Left lung (tissue), 10 donors: ENCODE data around the gene LEMD2. TPM values are rescaled to one million over a fixed set of nuclear protein-coding genes. Genes with fewer than 3 reads are reported as not detected.
A peak's percentile ranks its signal among the peaks of the same experiment; 100 is the strongest.

Source experiments
- ATAC-seq: fragments of 200-7000 bp; cut with Tn5 transposase; one replicate; pipeline ENCODE4 v1.9.1; 2020; ENCODE audit warnings: moderate library complexity
- DNase-seq, 4 donors: peaks; one replicate each; pipeline ENCODE4 v3.0.0-alpha.2; 2013 to 2020
- H3K27ac ChIP-seq, 2 donors: fragments of 200-600 bp; sonication (generic) in 1 of 2; one replicate each; pipeline versions ENCODE4 v1.5.0 to v1.8.0; 2020 to 2021
- H3K27me3 ChIP-seq, 2 donors: fragments of 200-600 bp; sonication (generic) in 1 of 2; one replicate each; pipeline versions ENCODE4 v1.5.0 to v1.8.0; 2020 to 2021
- H3K36me3 ChIP-seq, 2 donors: fragments of 200-600 bp; sonication (generic) in 1 of 2; one replicate each; pipeline versions ENCODE4 v1.5.0 to v1.8.0; 2020 to 2021
- H3K4me1 ChIP-seq, 2 donors: fragments of 200-600 bp; one replicate each; pipeline ENCODE4 v1.8.0; 2021
- H3K4me3 ChIP-seq, 2 donors: fragments of 200-600 bp; sonication (generic) in 1 of 2; one replicate each; pipeline versions ENCODE4 v1.5.0 to v1.8.0; 2020 to 2021; ENCODE audit warnings: mild to moderate bottlenecking in 1 of 2
- H3K9me3 ChIP-seq, 2 donors: fragments of 200-600 bp; sonication (generic) in 1 of 2; one replicate each; pipeline versions ENCODE4 v1.5.0 to v1.8.0; 2020 to 2021
- intact Hi-C, 2 donors: fragments of 100-400 bp; cut with DNase I; formaldehyde crosslinking; loops; one replicate each; pipeline versions ENCODE4 v1.11.2 to v1.14.2; 2022
- polyA plus RNA-seq, 6 donors: library from polyadenylated mRNA; unstranded; fragments of 120-200 nt; gene quantifications; one replicate each; pipeline ENCODE4 v1.2.1, GENCODE V29; 2013; ENCODE audit not compliant: insufficient read length in 6 of 6
- total RNA-seq, 2 donors: library from RNA; stranded (reverse); fragmentation: NEBNext Ultra II Directional; extraction: Animal tissue kit (Norgen Biotek cat#: 25700); gene quantifications; one replicate each; pipeline ENCODE4 v1.2.1, GENCODE V29; 2021
- TF ChIP-seq, protein P1 (sequence below), 2 donors: fragments of 200-600 bp; sonication (generic) in 1 of 2; IDR thresholded peaks; one replicate each; pipeline versions ENCODE4 v1.5.0 to v1.8.0; 2021; ENCODE audit warnings: antibody characterized with exemption in 2 of 2
- donor health status: DM: no; HTN: yes; CAD: no.
- donor health status: DM: no; HTN: no; CAD: no.

LEMD2 gene
- total and polyA plus RNA-seq, 8 donors = 47.9 to 80.7 (median 69.6) TPM

DNA sequence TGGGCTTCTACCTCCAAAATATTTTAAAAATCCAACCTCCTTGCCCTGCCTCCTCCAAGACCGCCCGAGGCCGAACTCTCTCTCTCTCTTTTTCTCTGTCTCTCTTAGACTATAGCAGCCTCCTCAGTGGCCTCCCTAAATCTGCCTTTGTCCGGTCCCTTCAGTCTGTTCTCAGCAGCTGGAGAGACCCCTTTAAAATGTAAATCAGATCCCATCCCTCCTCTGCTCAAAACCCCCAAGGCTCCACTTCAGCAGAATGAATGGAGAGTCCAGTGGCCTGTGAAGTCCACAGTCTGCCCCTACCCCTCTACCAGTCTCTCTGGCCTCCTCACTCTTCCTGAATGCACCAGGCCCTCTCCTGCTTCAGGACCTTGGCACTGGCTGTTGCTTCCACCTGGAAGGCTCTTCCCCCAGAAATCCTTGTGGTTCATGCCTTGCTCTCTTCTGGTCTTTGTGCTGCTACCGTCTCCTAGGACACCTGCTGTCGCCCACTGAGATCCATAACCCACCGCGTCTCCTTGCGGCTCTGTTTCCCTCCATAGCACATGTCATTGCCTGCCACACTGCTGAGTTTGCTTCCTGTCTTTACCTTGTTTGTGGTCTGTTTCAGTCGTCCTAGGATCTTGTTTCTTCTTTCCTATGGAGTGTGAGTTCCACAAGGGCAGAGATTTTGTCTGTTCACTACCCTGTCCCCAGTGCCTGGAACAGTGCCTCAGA is 8.9 kb upstream of the LEMD2 start:
- Histone ChIP-seq H3K36me3 (no peaks in the 10 kb centered on the region), H3K27me3 (peaks cover 0 to 66% of the 10 kb centered on the region in 2 donors), H3K9me3 (no peaks in the 10 kb centered on the region), H3K27ac (no peak overlapping the region), H3K4me1 (no peaks in the 10 kb centered on the region), H3K4me3 (no peak overlapping the region)
- DNase-seq = peak in 1 of 4 donors; percentile 15
- no peak for ATAC-seq
- TF ChIP-seq, protein P1, sequence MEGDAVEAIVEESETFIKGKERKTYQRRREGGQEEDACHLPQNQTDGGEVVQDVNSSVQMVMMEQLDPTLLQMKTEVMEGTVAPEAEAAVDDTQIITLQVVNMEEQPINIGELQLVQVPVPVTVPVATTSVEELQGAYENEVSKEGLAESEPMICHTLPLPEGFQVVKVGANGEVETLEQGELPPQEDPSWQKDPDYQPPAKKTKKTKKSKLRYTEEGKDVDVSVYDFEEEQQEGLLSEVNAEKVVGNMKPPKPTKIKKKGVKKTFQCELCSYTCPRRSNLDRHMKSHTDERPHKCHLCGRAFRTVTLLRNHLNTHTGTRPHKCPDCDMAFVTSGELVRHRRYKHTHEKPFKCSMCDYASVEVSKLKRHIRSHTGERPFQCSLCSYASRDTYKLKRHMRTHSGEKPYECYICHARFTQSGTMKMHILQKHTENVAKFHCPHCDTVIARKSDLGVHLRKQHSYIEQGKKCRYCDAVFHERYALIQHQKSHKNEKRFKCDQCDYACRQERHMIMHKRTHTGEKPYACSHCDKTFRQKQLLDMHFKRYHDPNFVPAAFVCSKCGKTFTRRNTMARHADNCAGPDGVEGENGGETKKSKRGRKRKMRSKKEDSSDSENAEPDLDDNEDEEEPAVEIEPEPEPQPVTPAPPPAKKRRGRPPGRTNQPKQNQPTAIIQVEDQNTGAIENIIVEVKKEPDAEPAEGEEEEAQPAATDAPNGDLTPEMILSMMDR (IDR thresholded peaks at IDR 0.05) = no peak
- intact Hi-C loops = no loop called here

DNA sequence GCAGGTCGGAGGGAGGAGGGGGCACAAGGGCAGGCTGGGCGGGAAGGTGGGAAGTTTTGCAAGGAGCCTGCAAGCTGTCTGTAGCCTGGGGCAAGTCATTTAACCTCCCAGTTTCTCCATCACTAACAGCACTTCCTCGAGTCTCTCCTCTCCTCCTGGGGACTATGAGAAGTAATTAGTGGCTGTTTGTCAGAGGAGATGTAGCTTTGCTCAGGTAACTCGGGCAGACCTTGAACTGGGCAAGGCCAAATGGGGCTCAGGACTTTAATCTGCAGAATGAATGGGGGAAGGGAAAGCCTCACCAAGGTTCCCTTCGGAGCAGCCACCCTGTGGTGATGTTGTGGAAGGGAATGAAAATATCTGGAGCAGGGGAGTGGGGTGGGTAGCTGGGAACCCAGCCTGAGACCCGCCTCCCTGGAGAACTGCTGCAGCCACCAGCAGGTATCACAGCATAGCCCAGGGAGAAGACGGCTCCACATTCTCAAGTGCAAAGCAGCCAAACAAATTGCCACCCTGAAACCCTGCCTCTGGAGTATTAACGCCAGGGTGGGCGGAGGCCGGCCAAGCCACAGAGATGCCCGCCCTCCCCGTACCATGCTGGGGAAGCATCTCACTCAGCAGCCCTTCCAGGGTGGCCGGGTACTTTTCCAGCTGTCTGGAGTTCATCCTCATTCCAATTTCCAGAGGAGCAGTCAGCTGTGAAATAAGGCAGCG is 6.1 kb upstream of the LEMD2 start:
- Histone ChIP-seq H3K9me3 (no peaks in the 10 kb centered on the region), H3K27ac (no peak overlapping the region), H3K36me3 (no peaks in the 10 kb centered on the region), H3K4me3 (no peak overlapping the region), H3K4me1 (no peaks in the 10 kb centered on the region), H3K27me3 (peaks cover 0 to 58% of the 10 kb centered on the region in 2 donors)
- no peak for ATAC-seq
- intact Hi-C loops = no loop called here
- peak in 1 of 4 donors; percentile 38 for DNase-seq
- TF ChIP-seq, protein P1 (IDR thresholded peaks at IDR 0.05) = no peak

- intact Hi-C loops = no loop called here
Observed at GRCh38 chr6:33792981-33793380, 4.1 kb upstream of the LEMD2 start.

GRCh38 chr6:33791620-33792019 is 2.7 kb upstream of the LEMD2 start:
- Histone ChIP-seq H3K27ac (no peak overlapping the region), H3K4me1 (peaks cover 15 to 19% of the 10 kb centered on the region in 2 donors), H3K4me3 (no peak overlapping the region), H3K36me3 (no peaks in the 10 kb centered on the region), H3K9me3 (no peaks in the 10 kb centered on the region), H3K27me3 (peaks cover 0 to 28% of the 10 kb centered on the region in 2 donors)
- DNase-seq (peak in 1 of 4 donors; percentile 2), ATAC-seq (no peak)
- TF ChIP-seq, protein P1 (IDR thresholded peaks at IDR 0.05) = no peak
- intact Hi-C loops = no loop called here

More at GRCh38 chr6:33792981-33793380, 4.1 kb upstream of the LEMD2 start:
- H3K27ac ChIP-seq = no peak overlapping the region
- DNase-seq (peak in 1 of 4 donors; percentile 55), ATAC-seq (no peak)
- no peaks in the 10 kb centered on the region for H3K36me3 ChIP-seq
- peaks cover 0 to 40% of the 10 kb centered on the region in 2 donors for H3K27me3 ChIP-seq
- peaks cover 3 to 6% of the 10 kb centered on the region in 2 donors for H3K4me1 ChIP-seq
- TF ChIP-seq, protein P1 (IDR thresholded peaks at IDR 0.05) = no peak
- H3K4me3 ChIP-seq = no peak overlapping the region
- H3K9me3 ChIP-seq = no peaks in the 10 kb centered on the region

DNA sequence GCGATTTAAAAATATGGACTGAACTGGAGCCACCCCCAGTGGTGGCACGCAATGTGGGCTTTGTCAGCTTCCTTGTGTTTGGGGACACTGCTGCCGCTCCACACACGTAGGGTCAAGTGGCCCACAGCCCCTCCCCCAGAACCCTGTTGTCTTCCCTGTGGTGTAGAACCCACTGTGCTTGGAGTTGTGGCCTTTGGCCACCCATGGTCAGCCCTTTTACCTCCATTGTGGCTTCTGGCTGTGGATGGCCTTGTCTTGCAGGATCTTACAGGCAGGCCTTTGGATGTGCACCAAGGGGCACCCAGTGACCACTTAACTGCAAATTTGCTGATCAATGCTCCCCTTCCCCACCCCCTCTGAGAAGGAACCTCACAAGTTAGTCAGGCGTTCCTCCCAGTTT is 2.0 kb upstream of the LEMD2 start:
- Histone ChIP-seq H3K4me1 (peaks cover 18 to 26% of the 10 kb centered on the region in 2 donors), H3K9me3 (no peaks in the 10 kb centered on the region), H3K4me3 (no peak overlapping the region), H3K27ac (no peak overlapping the region), H3K27me3 (peaks cover 0 to 21% of the 10 kb centered on the region in 2 donors), H3K36me3 (no peaks in the 10 kb centered on the region)
- TF ChIP-seq, protein P1 (IDR thresholded peaks at IDR 0.05) = no peak
- DNase-seq (peak in 1 of 4 donors; percentile 20), ATAC-seq (no peak)
- intact Hi-C loops = no loop called here
